ENCODE data around the gene PLK5.

Gene PLK5

GRCh38 chr19:1524287-1524971, 552 bp downstream of the PLK5 start:
- H3K4me3 ChIP-seq (replicated peaks; ENCODE audit: low read depth, low read length): no peak overlapping the region
- no peak for DNase-seq (ENCODE audit: extremely low read depth, low read depth)
- no peak for TF ChIP-seq CTCF (IDR thresholded peaks at IDR 0.05; ENCODE audit: low read depth, low read length, missing control alignments)

DNA sequence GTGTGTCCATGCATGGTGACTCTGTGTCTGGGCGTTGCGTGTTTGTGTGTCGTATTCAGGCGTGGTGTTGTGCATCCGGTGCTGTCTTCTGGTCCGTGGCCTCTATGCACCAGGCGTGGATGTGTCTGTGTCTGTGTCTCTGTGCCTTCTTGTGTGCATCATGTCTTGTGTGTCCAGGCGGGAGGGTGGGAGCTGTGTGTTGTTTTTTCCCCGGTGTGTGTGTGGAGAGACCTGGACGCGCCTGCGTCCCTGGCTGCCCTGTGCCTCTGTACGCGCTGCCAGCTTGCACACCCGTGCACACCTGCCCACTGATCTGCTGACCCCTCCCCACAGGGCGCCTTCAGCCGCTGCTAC, 1.1 kb downstream of the PLK5 start:
- no peak overlapping the region for H3K4me3 ChIP-seq (replicated peaks; ENCODE audit: low read depth, low read length)
- TF ChIP-seq CTCF (IDR thresholded peaks at IDR 0.05; ENCODE audit: low read depth, low read length, missing control alignments): no peak
- DNase-seq (ENCODE audit: extremely low read depth, low read depth): no peak

DNA sequence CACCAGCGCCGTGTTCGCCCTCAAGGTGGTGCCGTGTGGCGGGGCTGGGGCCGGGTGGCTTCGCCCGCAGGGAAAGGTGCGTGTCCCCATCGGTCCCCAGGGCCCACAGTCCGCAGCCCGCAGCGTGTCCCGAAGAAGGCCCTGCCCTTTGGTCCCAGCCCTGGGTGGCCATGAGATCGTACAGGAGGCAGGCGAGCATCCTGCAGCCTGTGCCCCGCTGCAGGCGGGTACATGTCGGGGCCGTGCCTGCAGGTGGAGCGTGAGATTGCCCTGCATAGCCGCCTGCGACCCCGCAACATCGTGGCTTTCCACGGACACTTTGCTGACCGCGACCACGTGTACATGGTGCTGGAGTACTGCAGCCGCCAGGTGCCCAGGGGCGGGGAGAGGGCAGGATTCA, 1.5 kb downstream of the PLK5 start:
- H3K4me3 ChIP-seq (replicated peaks; ENCODE audit: low read depth, low read length): no peak overlapping the region
- no peak for DNase-seq (ENCODE audit: extremely low read depth, low read depth)
- no peak for TF ChIP-seq CTCF (IDR thresholded peaks at IDR 0.05; ENCODE audit: low read depth, low read length, missing control alignments)

- no peak for TF ChIP-seq CTCF (IDR thresholded peaks at IDR 0.05; ENCODE audit: low read depth, low read length, missing control alignments)
- no peak for DNase-seq (ENCODE audit: extremely low read depth, low read depth)
- H3K4me3 ChIP-seq (replicated peaks; ENCODE audit: low read depth, low read length): no peak overlapping the region
These were observed 2.3 kb downstream of the PLK5 start for GRCh38 chr19:1526066-1526778.

DNA sequence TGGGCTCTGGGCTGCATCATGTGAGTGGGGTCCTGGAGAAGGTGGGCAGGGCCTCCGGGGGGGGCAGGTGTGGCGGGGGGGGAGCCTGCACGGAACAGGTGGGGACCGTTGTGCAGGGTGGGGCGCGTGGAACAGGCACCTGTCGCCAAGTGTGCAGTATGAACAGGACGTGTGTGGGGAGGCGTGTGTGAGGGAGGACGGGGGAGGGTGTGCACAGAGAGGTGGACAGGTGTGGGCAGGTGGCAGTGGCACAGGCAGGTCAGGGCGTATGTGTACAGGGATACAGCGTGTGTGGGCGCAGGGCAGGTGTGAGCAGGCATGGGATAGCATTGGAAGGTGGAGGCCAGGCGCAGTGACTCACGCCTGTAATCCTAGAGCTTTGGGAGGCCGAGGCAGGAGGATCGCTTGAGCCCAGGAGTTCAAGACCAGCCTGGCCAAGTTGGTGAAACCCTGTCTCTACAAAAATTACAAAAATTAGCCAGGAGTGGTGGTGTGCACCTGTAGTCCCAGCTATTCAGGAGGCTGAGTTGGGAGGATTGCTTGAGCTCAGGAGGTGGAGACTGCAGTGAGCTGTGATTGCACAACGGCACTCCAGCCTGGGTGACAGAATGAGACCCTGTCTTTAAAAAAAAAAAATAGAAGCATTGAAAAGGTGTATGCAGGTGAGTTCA, 3.2 kb downstream of the PLK5 start:
- H3K4me3 ChIP-seq (replicated peaks; ENCODE audit: low read depth, low read length): no peak overlapping the region
- no peak for DNase-seq (ENCODE audit: extremely low read depth, low read depth)
- TF ChIP-seq CTCF (IDR thresholded peaks at IDR 0.05; ENCODE audit: low read depth, low read length, missing control alignments): no peak

DNA sequence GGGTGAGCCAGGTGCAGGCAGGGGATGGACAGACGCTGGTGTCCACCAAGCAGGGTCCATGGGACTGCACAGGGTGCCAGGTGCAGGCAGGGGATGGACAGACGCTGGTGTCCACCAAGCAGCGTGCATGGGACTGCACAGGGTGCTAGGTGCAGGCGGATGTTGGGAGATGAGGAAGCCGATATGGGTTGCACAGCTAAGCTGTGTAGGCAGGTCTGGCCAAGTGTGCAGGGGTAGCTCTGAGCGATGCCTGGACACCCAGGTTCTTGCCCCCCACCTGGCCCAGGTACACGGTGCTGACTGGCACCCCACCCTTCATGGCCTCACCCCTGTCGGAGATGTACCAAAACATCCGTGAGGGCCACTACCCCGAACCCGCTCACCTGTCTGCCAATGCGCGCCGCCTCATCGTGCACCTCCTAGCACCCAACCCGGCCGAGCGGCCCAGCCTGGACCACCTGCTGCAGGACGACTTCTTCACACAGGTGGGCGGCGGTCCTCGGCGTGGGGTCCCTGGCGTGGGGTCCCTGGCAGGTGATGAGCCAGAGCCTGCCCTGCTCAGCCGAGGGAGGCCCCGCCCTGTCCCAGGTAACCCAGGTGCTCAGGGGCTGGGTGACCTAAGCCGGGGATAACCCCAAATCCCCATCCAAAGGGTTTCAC, 3.9 kb downstream of the PLK5 start:
- no peak overlapping the region for H3K4me3 ChIP-seq (replicated peaks; ENCODE audit: low read depth, low read length)
- DNase-seq (ENCODE audit: extremely low read depth, low read depth): no peak
- TF ChIP-seq CTCF (IDR thresholded peaks at IDR 0.05; ENCODE audit: low read depth, low read length, missing control alignments): no peak
